ENCODE data around the gene JMJD4.

Gene JMJD4

GRCh38 chr1:227749916-227750710 lies 15.0 kb upstream of the JMJD4 start:
- no peak for DNase-seq (ENCODE audit: low spot score)

DNA sequence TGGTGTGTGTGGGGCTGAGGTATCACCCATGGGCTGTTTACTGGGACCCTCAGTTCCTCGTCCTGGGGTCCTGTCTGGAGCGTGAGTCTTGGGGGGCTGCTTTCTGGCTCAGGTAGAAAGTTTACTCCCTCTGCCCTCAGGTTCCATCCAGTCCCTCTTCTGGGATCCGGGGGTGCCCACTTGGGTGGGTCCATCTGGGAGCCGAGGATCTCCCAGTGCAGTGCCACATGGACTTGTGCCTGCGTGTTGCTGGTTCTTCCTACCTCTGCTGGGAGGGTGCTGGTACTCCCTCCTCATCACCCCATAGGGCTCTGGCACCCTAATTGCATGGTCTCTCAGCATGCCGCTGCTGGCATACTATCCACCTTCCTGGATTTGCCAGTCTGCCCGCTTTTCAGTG lies 14.1 kb upstream of the JMJD4 start:
- DNase-seq (ENCODE audit: low spot score) = no peak

GRCh38 chr1:227748496-227749182 lies 13.5 kb upstream of the JMJD4 start:
- no peak for DNase-seq (ENCODE audit: low spot score)

DNA sequence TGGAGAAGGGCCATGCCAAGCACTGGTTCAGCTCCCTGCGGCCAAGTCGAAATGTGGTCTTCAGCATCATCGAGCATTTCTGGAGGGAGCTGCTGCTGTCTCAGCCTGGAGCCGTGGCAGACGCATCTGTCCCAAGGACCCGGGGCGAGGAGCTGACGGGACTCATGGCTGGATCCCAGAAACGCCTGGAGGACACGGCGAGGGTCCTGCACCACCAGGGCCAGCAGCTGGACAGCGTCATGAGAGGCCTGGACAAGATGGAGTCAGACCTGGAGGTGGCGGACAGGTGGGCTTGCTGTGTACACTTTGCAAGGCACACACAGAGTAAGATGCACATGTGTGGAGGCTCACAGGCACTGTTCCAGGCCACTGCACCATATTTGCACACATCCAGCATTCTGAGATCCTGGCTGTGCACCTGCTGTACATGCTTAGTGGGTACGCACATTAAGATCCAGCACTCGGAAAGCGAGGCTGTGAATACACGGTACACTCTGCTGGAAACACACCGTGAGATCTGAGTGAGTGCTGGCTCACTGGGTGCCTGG lies 12.9 kb upstream of the JMJD4 start:
- no peak for DNase-seq (ENCODE audit: low spot score)

DNA sequence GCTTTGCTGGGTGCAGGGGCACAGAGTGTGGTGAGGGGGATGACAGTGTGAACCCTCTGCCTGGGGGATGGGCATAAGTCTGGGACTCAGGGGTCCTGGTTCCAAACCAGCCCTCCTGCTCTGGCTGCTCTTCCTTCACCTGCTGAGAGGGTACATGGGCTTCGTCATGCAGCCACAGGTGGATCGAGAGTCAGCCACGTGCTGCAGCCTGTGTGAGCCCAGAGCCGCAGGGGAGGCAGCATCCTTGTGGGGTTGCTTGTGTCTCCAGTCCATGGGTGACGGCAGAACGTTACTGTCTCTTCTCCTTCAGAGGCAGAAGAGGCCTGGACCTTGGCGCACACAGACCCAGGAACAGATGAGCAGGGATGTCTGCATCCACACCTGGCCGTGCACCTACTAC lies 12.3 kb upstream of the JMJD4 start:
- DNase-seq (ENCODE audit: low spot score) = no peak

- DNase-seq (ENCODE audit: low spot score) = no peak
These were observed 11.6 kb upstream of the JMJD4 start for GRCh38 chr1:227746676-227747075.

DNA sequence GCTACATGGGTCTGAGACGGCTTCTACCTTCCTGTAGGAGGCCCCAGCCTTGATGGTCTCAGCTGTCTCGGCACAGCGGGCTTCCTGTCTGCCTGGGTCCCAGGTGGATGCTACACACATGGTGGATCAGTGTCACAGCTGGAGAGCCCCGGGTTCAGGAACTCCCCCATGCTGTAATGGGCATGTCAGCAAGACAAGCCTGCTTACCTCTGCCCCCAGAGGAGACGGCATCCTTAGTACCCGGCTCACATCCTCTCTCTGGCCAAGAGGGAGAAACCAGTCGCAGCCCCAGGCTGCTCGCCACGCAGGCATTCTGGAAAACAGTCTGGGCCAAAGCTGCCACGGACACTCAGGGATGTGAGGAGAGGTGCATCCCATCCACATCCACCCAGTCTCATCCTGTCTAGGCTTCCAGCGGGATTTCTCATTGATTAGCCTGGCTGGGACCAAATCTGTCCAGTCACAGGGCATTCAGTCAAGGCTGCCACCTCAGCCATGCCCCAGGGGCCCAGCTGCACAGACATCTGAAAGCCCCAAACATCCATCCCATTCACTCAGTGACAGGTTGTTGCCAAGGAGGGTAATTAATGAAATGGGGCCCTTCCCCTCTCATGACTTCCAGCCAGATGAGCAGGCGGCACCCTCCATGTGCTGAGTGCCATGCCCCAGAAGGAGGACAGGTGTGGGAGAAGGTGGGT lies 10.6 kb upstream of the JMJD4 start:
- no peak for DNase-seq (ENCODE audit: low spot score)

- no peak for DNase-seq (ENCODE audit: low spot score)
These were observed 9.6 kb upstream of the JMJD4 start for GRCh38 chr1:227744668-227745067.

GRCh38 chr1:227742738-227743715 lies 7.9 kb upstream of the JMJD4 start:
- no peak for DNase-seq (ENCODE audit: low spot score)

DNA sequence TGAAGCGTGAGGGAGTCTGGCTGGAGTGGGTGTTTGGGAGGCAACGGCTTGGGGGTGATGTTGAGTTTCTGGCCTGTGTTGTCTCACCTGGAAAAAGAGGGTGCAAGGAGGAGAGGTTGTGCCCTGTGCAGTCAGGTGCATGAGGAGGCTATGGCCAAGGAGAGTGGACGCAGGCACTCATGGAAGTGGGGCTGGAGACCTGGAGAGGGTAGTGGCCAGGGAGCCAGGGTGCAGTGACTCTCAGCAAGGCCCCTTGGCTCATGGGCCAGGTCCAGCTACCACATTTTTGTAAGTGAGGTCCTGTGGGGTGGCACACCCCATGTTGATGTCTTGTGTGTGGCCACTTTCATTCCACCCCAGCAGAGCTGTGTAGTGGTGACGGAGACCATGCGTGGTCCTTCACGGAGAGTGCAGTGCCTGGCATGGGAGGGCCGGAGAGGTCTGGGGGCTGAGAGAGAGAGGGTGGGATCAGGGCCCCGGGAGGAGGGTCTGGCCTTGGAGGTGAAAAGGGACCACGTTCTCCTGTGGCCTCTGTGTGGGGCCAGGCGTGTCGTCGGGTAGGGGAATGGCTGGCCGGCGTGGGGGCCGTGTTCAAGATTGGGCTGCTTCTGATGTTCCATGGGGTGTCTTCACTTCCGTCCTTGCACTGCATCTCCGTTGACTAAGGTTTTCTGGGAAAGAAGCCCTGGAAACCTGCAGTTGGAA lies 6.2 kb upstream of the JMJD4 start:
- DNase-seq (ENCODE audit: low spot score) = no peak

- no peak for DNase-seq (ENCODE audit: low spot score)
These were observed 5.4 kb upstream of the JMJD4 start for GRCh38 chr1:227740401-227740960.

DNA sequence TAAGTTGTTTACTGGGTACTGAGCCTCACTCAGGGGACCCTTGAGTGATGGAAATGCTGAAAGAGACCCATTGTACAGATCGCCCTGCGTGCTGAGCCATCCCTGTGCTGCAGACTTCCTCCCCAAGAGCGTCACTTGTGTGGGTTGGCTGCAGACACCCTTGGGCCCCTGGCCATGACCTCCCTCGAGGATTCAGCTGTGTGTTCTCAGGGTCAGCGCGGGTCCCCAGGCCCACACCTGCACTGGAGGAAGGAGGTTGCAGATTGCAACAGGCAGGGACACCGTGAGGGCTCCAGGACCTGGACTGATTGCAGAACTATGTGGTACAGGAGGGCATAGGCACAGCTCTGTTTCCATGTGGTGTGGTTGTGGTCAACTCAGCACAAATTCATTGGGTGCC lies 4.5 kb upstream of the JMJD4 start:
- DNase-seq (ENCODE audit: low spot score) = no peak

DNA sequence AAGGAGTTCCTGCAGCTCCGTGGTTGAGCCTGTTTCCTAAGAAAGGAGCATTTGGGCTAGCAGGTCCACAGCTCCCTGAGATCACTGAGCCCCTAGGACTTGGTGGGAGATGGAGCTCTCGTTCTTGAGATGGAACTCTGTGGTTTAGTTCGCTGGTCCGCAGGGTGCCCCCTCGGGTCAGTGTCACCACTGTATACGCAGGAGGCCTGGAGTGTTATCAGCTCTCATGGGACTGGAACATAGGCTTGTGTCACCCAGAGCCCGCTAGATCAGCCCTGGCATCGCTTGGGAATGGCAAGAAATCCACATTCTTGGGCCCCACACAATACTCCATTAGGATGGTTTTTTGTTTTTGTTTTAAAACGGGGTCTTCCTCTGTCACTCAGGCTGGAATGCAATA lies 3.7 kb upstream of the JMJD4 start:
- DNase-seq (ENCODE audit: low spot score) = no peak

DNA sequence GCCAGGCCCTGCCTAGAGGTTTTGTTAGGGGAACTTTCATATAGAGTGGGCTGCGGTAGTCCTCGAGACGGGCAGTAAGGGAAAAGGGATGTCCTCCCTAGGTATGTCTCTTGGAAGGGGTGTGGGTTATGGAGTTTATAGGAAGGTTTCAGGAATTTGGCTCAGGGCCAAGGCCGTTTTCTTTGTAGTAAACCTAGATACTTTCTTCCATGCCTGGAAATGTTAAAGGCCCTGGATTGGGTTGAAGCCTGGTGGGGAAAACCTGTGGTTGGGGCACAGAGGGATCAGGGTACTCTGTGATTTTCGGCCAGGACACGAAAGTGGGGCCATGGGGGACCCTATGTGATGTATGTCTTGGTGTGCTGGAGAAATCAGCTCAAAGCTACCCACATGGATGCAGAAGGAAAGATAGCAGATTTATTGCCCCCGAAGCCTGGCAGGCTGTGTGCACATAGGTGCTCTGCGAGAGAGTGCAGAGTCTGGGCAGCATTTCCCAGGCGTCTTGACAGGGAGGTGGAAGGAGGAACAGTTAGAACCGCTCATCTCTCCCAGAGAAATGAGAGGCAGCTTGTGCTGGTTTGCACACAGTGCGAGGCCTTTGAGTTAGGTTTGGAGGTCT lies 1.8 kb upstream of the JMJD4 start:
- no peak for DNase-seq (ENCODE audit: low spot score)

GRCh38 chr1:227735539-227736285 lies 610 bp upstream of the JMJD4 start:
- DNase-seq (ENCODE audit: low spot score) = no peak

GRCh38 chr1:227734546-227734855 lies 601 bp downstream of the JMJD4 start:
- peak; percentile 9 for DNase-seq (ENCODE audit: low spot score)

DNA sequence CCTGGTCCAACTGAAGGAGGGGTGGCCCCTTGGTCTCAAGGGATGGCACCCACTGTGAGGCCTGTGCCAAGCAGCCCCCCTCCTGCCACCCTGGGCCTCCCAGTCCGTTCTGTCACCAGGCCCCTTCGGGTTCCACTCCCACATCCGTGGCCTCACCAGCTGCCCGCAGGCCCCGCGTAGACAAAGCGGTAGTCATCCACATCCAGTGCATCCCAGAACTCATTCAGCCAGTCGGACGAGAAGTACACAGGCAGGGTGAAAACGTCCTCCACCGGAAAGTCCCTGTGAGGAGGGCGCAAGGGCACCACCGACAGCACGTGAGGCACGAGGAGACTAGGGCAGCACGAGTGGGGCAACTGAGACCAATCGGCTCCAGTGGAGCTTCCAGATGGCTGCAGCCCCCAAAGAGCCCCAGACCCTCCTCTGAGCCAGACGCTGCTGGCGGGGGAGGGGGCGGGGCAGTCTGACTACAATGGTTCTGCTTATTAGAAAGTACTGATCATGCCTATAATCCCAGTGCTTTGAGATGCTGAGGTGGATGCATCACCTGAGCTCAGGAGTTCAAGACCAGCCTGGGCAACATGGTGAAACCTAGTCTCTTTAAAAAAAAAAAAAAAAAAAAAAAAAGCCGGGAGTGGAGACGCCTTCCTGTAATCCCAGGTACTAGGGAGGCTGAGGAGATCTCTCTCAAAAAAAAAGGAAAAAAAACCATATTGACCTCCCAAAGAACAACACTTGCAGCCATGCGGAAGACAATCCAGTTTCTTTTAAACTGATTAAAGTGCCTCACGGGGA lies 1.2 kb downstream of the JMJD4 start:
- DNase-seq (ENCODE audit: low spot score) = no peak

GRCh38 chr1:227733309-227733705 lies 1.8 kb downstream of the JMJD4 start:
- no peak for DNase-seq (ENCODE audit: low spot score)
